A549 (cell line): ENCODE measurements around the gene STYXL1. TPM values are rescaled to one million over a fixed set of nuclear protein-coding genes. Genes with fewer than 3 reads are reported as not detected.
"Not testable (repeated sequence)": the region's sequence is repeated elsewhere in the genome, so short reads cannot be mapped to it uniquely, and the experiment has no call there.

Experiments used
- ATAC-seq, 2 experiments: fragments of 200-7000 bp in 1 of 2; fragments of >200 bp in 1 of 2; cut with Nextera tagmentation in 1 of 2; cut with Tn5 transposase in 1 of 2; 3 replicates each; pipeline versions ENCODE4 v1.8.0 to v1.9.1; 2018 to 2020; ENCODE audit warnings: mild to moderate bottlenecking in 1 of 2, moderate library complexity in 1 of 2
- CTCF ChIA-PET: fragments of 300-600 bp; sonication (Branson Sonifier 250); formaldehyde crosslinking; extraction: SDS; loops from one replicate; lab custom pipeline; 2021; ENCODE audit warnings: antibody characterized with exemption, inconsistent platforms; lab: Yijun Ruan, JAX
- POLR2A ChIA-PET: fragments of 350-600 bp; formaldehyde crosslinking; extraction: SDS; loops from one replicate; lab custom pipeline; 2021; ENCODE audit warnings: antibody characterized with exemption, inconsistent platforms; lab: Yijun Ruan, JAX
- DNase-seq, 2 experiments: peaks; one replicate each; pipeline versions ENCODE4 v3.0.0 to v3.0.0-alpha.2; 2011 to 2016; ENCODE audit warnings: low read depth in 1 of 2, low spot score in 1 of 2
- FAIRE-seq: peaks from 2 replicates; lab custom pipeline; 2011; peaks lifted over from hg19 to GRCh38; lab: Jason Lieb, UNC
- H3K27ac ChIP-seq, 2 experiments: fragments of >200 bp; sonication (Bioruptor Twin); formaldehyde crosslinking; 3 replicates each; pipeline ENCODE4 v1.5.1; 2016 to 2017
- H3K4me1 ChIP-seq: fragments of >200 bp; sonication (Bioruptor Twin); formaldehyde crosslinking; 3 replicates; pipeline ENCODE4 v1.6.1; 2016
- H3K4me2 ChIP-seq: fragments of >200 bp; sonication (Bioruptor Twin); formaldehyde crosslinking; 3 replicates; pipeline ENCODE4 v1.6.1; 2016
- H3K4me3 ChIP-seq: fragments of >200 bp; sonication (Bioruptor Twin); formaldehyde crosslinking; 3 replicates; pipeline ENCODE4 v1.5.1; 2016
- H3K9me3 ChIP-seq: fragments of >200 bp; sonication (Bioruptor Twin); formaldehyde crosslinking; 3 replicates; pipeline ENCODE4 v1.6.1; 2016
- CHD4 ChIP-seq: fragments of 200-600 bp; sonication (generic); IDR thresholded peaks from 2 replicates; pipeline ENCODE4 v1.6.1; 2016; ENCODE audit warnings: antibody characterized with exemption, mild to moderate bottlenecking, borderline replicate concordance
- EHF ChIP-seq: fragments of 250-450 bp; sonication (Bioruptor Pico); IDR thresholded peaks from 2 replicates; pipeline ENCODE4 v1.5.0; 2020; ENCODE audit warnings: mild to moderate bottlenecking
- EHMT2 ChIP-seq: fragments of 200-600 bp; sonication (generic); IDR thresholded peaks from 2 replicates; pipeline ENCODE4 v1.6.1; 2016; ENCODE audit warnings: antibody characterized with exemption, low read depth, mild to moderate bottlenecking, moderate library complexity
- HDAC2 ChIP-seq: fragments of 200-600 bp; sonication (generic); IDR thresholded peaks from 2 replicates; pipeline ENCODE4 v1.6.1; 2016
- HOXB13 ChIP-seq: fragments of 250-450 bp; sonication (Bioruptor Pico); IDR thresholded peaks from 2 replicates; pipeline ENCODE4 v1.5.0; 2020; ENCODE audit warnings: low read depth, mild to moderate bottlenecking, moderate library complexity
- HOXB5 ChIP-seq: fragments of 250-450 bp; sonication (Bioruptor Pico); IDR thresholded peaks from 2 replicates; pipeline ENCODE4 v1.5.0; 2020; ENCODE audit warnings: mild to moderate bottlenecking, moderate library complexity
- KDM5A ChIP-seq: fragments of 200-600 bp; sonication (generic); IDR thresholded peaks from 2 replicates; pipeline ENCODE4 v1.6.1; 2016; ENCODE audit warnings: antibody characterized with exemption, mild to moderate bottlenecking
- MAZ ChIP-seq: fragments of 150-350 bp; IDR thresholded peaks from 2 replicates; pipeline ENCODE4 v1.6.1; 2014; ENCODE audit warnings: antibody characterized with exemption, low read depth, low read length, borderline replicate concordance
- NR3C1 ChIP-seq: fragments of >200 bp; sonication (Bioruptor Twin); formaldehyde crosslinking; IDR thresholded peaks from 3 replicates; pipeline ENCODE4 v1.6.1; 2017
- RAD21 ChIP-seq, 2 experiments: fragments of >200 bp in 1 of 2; sonication (Bioruptor Twin) in 1 of 2; formaldehyde crosslinking in 1 of 2; IDR thresholded peaks in 1 of 2; conservative IDR thresholded peaks in 1 of 2; 2 replicates in 1 of 2; 3 replicates in 1 of 2; pipeline ENCODE4 v1.6.1; 2012 to 2018; ENCODE audit warnings: inconsistent platforms in 1 of 2
- RARB ChIP-seq: fragments of 250-450 bp; sonication (Bioruptor Pico); IDR thresholded peaks from 2 replicates; pipeline ENCODE4 v1.8.0; 2021; ENCODE audit warnings: mild to moderate bottlenecking, moderate library complexity
- RCOR1 ChIP-seq: fragments of 150-350 bp; IDR thresholded peaks from 2 replicates; pipeline ENCODE4 v1.6.1; 2014; ENCODE audit warnings: antibody characterized with exemption, low read length, low read depth
- ZC3H11A ChIP-seq: fragments of 450-650 bp; IDR thresholded peaks from 2 replicates; pipeline ENCODE4 v1.6.1; 2014; ENCODE audit warnings: antibody characterized with exemption, mild to moderate bottlenecking
- ZSCAN20 ChIP-seq: fragments of 250-450 bp; sonication (Bioruptor Pico); IDR thresholded peaks from 2 replicates; pipeline ENCODE4 v1.8.0; 2022; ENCODE audit warnings: mild to moderate bottlenecking, moderate library complexity
- WGBS: methylation state at CpG from one replicate; pipeline ENCODE4 v1.1.6; 2017; ENCODE audit errors: missing lambda C conversion rate; 5-methylcytosine and 5-hydroxymethylcytosine counted together
- polyA plus RNA-seq, 4 experiments: library from polyadenylated mRNA; depleted of rRNA in 3 of 4; stranded (reverse); fragments of >200 nt; fragmentation: RNase III in 1 of 4; extraction: RNeasy Plus Mini Kit Qiagen cat#74134 plus additional on column Dnase treatment in 1 of 4; gene quantifications; 2 replicates in 3 of 4; 3 replicates in 1 of 4; pipeline ENCODE4 v1.2.3, GENCODE V29; 2011 to 2017
- TF ChIP-seq, protein P1 (sequence below): fragments of 200-600 bp; sonication (generic); IDR thresholded peaks from 2 replicates; pipeline ENCODE4 v1.6.1; 2016; ENCODE audit warnings: antibody characterized with exemption, mild to moderate bottlenecking, moderate library complexity
- TF ChIP-seq, protein P2 (sequence below): fragments of 150-350 bp; IDR thresholded peaks from 2 replicates; pipeline ENCODE4 v1.6.1; 2014; ENCODE audit warnings: low read depth, mild to moderate bottlenecking, low read length
- TF ChIP-seq, protein P3 (sequence below): IDR thresholded peaks from 2 replicates; pipeline ENCODE4 v1.6.1; 2012
- TF ChIP-seq, protein P4 (sequence below): fragments of >200 bp; sonication (Bioruptor Twin); formaldehyde crosslinking; IDR thresholded peaks from 3 replicates; pipeline ENCODE4 v1.6.1; 2016
- TF ChIP-seq, protein P5 (sequence below): fragments of 250-450 bp; sonication (Bioruptor Pico); IDR thresholded peaks from 2 replicates; pipeline ENCODE4 v1.5.0; 2020; ENCODE audit warnings: low read depth, mild to moderate bottlenecking, moderate library complexity

Gene STYXL1
- polyA plus RNA-seq, 2 of the 4 experiments (the other 2 are of a cell fraction): 36.0 to 76.8 TPM

DNA sequence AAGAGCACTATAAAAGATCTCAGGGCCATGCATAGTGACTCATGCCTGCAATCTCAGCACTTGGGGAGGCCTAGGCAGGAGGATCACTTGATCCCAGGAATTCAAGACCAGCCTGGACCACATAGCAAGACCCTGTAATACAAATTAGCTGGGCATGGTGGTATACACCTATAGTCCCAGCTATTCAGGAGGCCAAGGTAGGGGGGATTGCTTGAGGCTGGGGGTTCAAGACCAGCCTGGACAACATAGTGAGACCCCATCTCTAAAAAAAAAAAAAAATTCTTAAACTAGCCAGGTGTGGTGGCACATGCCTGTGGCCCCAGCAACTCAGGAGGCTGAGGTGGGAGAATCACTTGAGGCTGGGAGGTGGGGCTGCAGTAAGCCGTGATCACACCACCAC lies 15.8 kb downstream of the STYXL1 start (continued):
- TF ChIP-seq, protein P1, sequence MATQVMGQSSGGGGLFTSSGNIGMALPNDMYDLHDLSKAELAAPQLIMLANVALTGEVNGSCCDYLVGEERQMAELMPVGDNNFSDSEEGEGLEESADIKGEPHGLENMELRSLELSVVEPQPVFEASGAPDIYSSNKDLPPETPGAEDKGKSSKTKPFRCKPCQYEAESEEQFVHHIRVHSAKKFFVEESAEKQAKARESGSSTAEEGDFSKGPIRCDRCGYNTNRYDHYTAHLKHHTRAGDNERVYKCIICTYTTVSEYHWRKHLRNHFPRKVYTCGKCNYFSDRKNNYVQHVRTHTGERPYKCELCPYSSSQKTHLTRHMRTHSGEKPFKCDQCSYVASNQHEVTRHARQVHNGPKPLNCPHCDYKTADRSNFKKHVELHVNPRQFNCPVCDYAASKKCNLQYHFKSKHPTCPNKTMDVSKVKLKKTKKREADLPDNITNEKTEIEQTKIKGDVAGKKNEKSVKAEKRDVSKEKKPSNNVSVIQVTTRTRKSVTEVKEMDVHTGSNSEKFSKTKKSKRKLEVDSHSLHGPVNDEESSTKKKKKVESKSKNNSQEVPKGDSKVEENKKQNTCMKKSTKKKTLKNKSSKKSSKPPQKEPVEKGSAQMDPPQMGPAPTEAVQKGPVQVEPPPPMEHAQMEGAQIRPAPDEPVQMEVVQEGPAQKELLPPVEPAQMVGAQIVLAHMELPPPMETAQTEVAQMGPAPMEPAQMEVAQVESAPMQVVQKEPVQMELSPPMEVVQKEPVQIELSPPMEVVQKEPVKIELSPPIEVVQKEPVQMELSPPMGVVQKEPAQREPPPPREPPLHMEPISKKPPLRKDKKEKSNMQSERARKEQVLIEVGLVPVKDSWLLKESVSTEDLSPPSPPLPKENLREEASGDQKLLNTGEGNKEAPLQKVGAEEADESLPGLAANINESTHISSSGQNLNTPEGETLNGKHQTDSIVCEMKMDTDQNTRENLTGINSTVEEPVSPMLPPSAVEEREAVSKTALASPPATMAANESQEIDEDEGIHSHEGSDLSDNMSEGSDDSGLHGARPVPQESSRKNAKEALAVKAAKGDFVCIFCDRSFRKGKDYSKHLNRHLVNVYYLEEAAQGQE: no peak
- TF ChIP-seq CHD4 (no peak), EHMT2 (no peak), ZSCAN20 (CRISPR knock-in tag) (no peak), NR3C1 (no peak), KDM5A (no peak)
- TF ChIP-seq, protein P2, sequence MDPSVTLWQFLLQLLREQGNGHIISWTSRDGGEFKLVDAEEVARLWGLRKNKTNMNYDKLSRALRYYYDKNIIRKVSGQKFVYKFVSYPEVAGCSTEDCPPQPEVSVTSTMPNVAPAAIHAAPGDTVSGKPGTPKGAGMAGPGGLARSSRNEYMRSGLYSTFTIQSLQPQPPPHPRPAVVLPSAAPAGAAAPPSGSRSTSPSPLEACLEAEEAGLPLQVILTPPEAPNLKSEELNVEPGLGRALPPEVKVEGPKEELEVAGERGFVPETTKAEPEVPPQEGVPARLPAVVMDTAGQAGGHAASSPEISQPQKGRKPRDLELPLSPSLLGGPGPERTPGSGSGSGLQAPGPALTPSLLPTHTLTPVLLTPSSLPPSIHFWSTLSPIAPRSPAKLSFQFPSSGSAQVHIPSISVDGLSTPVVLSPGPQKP: no peak

DNA sequence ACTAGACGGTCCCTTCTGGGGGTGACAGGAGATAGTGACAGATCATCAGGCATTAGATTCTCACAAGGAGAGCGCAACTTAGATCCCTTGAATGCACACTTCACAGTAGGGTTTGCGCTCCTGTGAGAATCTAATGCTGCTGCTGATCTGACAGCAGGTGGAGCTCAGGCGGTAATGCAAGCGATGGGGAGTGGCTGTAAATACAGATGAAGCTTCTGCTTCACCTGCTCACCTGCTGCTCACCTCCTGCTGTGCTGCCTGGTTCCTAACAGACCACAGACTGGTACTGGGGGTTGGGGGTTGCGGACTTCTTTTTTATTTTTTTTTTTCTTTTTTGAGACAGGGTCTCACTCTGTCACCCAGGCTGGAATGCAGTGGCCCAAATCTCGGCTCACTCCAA lies 18.1 kb downstream of the STYXL1 start:
- H3K4me3 ChIP-seq, POLR2A ChIA-PET, FAIRE-seq, H3K9me3 ChIP-seq, H3K4me2 ChIP-seq, H3K4me1 ChIP-seq, ATAC-seq, H3K27ac ChIP-seq, DNase-seq: not testable (repeated sequence)
- CTCF ChIA-PET: interaction anchor here (0.7 to 1.4 kb wide), 3 partner anchors 8 to 27 kb away, joined by 3 to 6 read pairs (median 3); no protein-coding TSS in a partner anchor
- 92% methylated on average over 7 of the region's 7 CpGs for WGBS
- TF ChIP-seq RAD21 (conservative IDR thresholded peaks at IDR 0.05 in 1 of 2, IDR thresholded peaks at IDR 0.05 in 1 of 2): peak in 1 of 2 experiments; percentile 32; a peak in 2 of 5 replicates

DNA sequence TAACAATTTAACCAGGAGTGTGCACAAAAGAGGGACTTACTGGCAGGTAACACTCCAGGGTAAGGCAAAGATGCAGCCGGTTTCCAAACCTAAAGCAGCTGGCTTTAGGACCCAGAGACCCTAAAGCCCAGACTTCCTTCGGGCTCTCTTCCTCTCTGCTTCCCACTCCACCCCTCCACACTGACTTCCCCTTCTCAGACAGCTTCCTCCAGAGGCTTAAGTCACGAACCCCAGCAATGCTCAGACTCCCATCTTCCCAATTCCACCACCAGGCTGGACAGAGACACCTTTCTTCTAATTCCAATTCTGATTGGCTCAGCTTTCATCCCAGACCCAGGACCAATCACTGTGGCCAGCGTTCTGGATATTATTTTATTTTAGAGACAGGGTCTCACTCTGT lies 24.8 kb downstream of the STYXL1 start:
- CTCF ChIA-PET: interaction anchor here (1.4 to 7.6 kb wide), 2 partner anchors 158 to 260 kb away, joined by 3 to 82 read pairs; no protein-coding TSS in a partner anchor
- Histone ChIP-seq H3K4me2 (no peak overlapping the region), H3K4me3 (no peak overlapping the region), H3K27ac (no peak overlapping the region), H3K9me3 (no peaks in the 10 kb centered on the region), H3K4me1 (no peaks in the 10 kb centered on the region)
- DNase-seq (no peak), ATAC-seq (no peak; a peak in 1 of 6 replicates), FAIRE-seq (no peak)
- WGBS: 64% methylated on average over 4 of the region's 4 CpGs
- no peak for TF ChIP-seq CHD4
- TF ChIP-seq, protein P3, sequence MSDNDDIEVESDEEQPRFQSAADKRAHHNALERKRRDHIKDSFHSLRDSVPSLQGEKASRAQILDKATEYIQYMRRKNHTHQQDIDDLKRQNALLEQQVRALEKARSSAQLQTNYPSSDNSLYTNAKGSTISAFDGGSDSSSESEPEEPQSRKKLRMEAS: no peak
- TF ChIP-seq HOXB13 (CRISPR knock-in tag): no peak
- TF ChIP-seq HDAC2: no peak
- POLR2A ChIA-PET: no interaction called here

DNA sequence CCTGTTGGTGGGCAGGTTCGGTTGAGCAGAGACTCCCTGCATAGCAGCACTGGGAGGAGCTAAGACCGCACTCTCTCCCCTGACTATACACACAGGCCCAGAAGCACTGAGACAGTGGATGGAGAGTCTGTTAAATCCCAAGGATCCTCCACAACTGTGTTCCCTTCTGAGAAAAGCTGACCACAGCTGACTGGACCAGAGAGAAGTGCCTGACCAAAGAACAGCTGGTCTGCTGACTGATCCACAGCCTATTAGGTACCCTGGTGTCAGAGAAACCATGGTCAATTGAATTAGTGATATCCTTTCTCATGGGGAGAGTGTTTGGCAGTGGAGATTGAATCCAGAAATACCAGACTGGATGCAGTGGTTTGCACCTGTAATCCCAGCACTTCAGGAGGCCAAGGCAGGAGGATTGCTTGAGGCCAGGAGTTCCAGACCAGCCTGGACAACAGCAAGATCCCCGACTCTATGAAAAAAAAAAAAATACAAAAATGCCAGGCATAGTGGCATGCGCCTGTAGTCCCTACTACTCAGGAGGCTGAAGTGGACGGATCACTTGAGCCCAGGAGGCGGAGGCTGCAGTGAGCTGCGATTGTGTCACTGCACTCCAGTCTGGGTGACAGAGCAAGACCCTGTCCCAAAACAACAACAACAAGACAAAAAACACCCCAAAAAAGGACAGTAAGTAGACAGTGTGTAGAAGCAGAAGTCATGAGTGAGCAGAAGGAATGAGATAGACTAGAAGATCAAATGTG lies 25.6 kb downstream of the STYXL1 start:
- WGBS: 90% methylated on average over 7 of the region's 7 CpGs
- no peak for FAIRE-seq
- CTCF ChIA-PET: interaction anchor here (1.1 to 7.6 kb wide), 6 partner anchors 12 to 291 kb away, joined by 3 to 82 read pairs (median 10); no protein-coding TSS in a partner anchor
- TF ChIP-seq RARB (no peak), ZC3H11A (no peak), RCOR1 (no peak), HOXB5 (CRISPR knock-in tag) (no peak), CHD4 (no peak), MAZ (no peak), EHF (CRISPR knock-in tag) (no peak)
- TF ChIP-seq, protein P4, sequence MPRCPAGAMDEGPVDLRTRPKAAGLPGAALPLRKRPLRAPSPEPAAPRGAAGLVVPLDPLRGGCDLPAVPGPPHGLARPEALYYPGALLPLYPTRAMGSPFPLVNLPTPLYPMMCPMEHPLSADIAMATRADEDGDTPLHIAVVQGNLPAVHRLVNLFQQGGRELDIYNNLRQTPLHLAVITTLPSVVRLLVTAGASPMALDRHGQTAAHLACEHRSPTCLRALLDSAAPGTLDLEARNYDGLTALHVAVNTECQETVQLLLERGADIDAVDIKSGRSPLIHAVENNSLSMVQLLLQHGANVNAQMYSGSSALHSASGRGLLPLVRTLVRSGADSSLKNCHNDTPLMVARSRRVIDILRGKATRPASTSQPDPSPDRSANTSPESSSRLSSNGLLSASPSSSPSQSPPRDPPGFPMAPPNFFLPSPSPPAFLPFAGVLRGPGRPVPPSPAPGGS: no peak
- TF ChIP-seq, protein P5, sequence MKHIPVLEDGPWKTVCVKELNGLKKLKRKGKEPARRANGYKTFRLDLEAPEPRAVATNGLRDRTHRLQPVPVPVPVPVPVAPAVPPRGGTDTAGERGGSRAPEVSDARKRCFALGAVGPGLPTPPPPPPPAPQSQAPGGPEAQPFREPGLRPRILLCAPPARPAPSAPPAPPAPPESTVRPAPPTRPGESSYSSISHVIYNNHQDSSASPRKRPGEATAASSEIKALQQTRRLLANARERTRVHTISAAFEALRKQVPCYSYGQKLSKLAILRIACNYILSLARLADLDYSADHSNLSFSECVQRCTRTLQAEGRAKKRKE: no peak

More for the DNA sequence above, 25.6 kb downstream of the STYXL1 start:
- Histone ChIP-seq H3K9me3 (no peaks in the 10 kb centered on the region), H3K4me3 (no peak overlapping the region), H3K4me2 (no peak overlapping the region), H3K4me1 (no peaks in the 10 kb centered on the region), H3K27ac (no peak overlapping the region)
- no peak for DNase-seq
- POLR2A ChIA-PET: no interaction called here
- no peak for ATAC-seq
